GM21390 (cell line): Measurements from ENCODE around the gene ENOX2.

Source experiments
- ATAC-seq: cut with Tn5 transposase; IDR thresholded peaks from one replicate; pipeline ENCODE4 v1.9.1; 2021; ENCODE audit not compliant: unreplicated experiment

The ENOX2 gene

DNA sequence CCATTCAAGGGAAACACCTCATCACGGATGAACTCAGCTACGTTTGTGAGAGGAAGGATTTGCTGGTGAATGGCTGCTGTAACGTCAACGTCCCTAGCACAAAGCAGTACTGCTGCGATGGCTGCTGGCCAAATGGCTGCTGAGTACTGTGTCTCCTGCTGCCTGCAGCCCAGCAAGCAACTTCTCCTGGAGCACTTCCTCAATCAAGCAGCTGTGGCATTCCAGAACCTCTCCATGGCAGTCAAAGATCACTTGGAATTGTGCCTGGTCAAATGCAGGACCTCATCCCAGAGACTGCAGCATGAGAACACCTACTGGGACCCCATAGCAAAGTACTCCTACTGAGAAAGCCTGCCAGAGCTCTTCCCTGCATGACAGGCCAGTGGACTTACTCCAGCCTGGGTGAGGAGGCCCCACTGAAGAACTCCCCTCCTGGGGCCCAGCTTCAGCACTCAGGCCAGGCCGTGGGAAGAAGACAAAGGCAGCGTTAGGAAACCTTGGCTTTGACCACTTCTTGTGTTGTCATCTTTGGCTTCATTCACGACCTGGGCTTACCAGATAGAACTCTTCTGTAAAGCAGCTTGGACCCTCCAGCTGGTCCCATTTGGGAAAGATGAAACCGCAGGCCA, 256.9 kb downstream of the ENOX2 start:
- no peak for ATAC-seq

DNA sequence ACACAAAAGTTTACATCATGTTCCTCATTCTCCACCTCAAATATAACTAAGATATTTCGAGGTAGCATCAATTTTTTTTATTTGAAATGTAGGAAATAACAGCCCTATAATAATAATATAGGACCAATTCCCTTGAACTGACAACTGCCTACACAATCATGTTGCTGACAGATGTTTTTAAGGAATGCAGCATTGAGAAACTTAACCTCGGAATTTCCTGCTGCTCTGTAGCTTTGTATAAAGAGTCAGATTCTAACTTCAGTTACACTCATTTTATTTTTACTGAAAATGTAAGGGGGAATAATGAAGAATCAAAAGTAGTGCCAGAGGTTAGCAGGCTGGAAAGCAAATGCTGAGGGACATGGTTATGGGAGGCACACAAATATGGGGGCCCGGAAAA, 265.4 kb downstream of the ENOX2 start:
- ATAC-seq = no peak

DNA sequence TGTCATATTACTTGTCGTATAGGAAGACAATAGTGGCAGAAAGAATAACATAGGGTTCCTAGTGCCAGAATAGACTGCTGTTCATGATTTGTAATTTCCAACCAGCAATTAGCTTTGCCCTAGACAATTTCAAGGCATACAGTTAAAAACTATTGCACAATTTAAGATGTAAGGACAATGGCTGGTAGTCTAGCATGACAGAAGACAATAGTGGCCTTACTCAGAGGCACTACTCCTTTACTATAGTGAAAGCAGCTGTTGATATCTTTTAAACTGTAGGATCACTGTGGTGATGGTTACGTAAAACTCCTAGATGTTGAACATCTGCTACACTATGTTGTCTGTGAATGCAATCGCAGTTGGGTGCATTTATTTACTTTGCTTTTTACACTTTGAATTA, 266.7 kb downstream of the ENOX2 start:
- ATAC-seq = no peak

DNA sequence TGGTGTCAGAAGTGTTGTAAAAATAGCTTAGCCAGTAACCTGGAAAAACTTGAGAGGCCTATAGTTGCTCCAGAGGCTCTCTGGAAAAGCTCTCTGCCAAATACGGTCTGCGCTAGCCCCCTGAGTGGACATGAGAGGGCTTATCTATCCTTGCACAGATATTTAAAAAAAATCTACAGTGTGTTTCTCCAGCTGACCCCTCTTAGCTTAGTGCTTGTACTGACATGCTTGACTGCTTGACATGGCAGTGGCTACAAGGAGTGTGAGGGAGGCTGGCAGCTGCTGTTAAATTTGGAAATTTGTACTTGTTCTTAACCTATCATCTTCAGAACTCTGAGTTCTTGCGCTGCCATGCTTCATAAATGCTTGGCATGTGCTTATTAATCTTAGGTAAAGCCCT, 272.0 kb downstream of the ENOX2 start:
- ATAC-seq = no peak

DNA sequence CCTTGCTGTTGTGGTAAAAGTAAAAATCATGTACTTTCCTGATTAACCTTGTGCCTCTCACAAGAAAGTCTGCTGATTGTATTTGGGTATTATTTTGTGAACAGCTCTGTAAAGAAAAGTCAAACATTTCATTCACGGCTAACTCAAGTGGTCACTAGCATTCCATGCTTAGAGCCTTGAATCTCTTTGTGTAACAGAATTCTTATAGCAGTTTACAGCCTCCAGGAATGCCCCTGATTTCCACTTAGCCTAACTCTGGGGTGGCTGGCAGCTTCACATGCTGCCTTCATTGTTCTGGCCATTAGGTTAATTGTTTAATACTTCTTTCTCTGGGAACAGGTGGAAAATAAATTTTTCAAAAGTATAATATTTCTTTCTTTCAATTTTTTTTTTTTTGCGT, 274.5 kb downstream of the ENOX2 start:
- no peak for ATAC-seq

DNA sequence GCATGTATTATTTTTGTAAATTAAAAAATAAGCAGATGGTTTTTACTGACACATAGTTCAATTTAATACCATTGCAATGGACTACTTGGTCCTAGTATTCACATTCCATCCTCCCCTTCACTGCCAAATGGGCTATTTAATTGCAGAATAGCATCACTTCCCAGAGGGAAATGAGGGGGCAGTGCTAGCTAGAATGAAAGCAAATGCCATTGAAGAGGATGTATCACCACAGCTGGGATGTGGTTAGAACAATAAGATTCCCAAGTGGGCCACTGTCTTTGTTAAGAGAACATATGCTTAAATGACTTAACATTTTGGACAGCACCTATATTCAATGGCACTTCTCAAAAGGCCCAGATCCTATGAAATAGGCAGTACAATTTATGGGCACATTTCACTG, 276.5 kb downstream of the ENOX2 start:
- ATAC-seq = no peak

DNA sequence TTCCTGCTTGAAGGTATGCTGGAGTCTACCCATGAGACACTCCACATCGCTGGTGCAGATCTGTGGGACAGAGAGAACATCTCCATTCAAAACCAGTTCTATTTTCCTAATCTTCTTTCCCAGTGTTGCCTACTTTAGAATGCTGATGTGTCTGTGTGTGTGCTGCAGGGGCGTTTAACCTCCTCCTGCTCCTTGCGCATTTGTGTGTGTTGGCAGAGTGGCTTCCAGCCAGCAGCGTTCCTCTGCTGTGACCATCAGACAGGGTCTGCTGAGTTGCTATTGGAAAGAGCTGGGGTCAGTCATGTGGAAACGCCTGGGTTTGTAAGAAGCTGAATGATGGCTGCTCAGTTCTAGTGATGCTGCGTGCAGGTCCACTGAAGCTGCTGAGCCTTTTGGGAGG, 277.6 kb downstream of the ENOX2 start:
- no peak for ATAC-seq

DNA sequence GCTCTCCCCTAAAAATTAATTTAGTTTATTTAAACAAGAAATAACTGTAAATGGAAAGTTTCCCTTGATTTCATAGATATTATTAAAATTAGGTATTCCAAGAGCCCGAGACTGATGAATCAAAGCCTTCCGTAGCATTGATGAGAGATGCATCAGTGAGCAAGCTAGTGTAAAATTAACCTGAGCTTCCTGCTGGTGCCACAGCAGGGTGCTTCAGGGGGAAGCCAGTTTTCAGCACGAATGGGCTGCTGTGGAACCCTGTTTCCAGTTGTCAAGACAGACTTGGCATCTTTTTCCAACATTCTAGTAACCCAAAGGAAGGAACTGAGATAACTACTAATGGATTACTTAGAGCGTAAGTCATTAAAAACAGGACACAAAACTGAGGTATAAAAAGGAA, 279.5 kb downstream of the ENOX2 start:
- no peak for ATAC-seq

DNA sequence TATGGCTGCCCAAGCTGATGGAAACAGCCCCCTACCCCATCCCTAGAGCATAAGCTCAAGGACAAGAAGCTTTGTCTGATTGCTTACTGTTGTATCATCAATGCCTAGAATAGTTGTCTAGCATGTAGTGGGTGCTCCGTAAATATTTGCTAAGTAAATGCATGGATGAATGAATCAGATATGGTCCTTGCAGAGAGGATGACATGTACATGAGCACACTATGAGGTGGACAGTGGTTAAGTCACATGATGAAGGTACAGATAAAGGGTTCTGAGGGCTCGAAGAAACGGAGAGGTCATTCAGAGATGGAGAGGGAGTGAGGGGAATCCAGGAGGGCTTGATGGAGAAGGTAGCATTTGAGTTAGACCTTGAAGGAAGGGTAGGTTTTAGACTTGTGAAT, 287.1 kb downstream of the ENOX2 start:
- ATAC-seq = no peak

DNA sequence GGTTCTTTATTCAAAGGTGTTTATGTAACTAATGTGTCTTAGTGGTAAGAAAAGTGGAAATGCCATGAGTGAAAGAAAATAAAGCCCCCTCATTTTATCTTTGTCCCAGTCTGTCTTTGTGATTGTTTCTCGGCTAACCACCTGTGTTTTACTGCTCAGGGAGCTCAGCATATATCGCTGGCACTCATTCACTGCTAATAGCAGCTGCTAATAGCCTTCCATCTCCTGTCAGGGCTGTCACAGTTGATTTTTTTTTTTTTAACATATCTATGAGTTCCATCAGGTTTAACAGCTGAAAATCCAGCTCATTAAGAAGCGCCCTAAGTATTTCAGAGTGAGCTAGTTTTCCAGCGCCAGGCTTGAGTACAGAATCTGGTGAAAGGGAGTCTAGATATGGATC, 295.6 kb downstream of the ENOX2 start:
- ATAC-seq = no peak

DNA sequence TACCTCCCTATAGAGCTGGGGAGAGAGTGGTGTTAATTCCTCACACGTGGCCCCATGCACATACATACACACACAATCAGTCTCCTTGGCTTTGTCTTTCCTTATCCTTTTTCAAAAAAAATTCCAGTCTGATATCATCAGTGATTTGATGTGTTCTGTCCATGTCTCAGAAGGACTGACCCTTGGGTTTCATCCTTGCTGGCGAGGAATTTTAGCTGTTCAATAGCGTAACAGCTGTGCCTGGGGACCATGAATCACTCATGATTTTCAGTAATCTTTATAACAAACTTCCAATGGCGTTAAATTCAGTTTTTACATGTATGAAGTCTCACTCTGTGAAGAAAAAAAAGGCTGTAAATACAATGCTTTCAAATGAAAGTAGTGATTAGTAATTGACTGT, 296.6 kb downstream of the ENOX2 start:
- ATAC-seq = no peak

DNA sequence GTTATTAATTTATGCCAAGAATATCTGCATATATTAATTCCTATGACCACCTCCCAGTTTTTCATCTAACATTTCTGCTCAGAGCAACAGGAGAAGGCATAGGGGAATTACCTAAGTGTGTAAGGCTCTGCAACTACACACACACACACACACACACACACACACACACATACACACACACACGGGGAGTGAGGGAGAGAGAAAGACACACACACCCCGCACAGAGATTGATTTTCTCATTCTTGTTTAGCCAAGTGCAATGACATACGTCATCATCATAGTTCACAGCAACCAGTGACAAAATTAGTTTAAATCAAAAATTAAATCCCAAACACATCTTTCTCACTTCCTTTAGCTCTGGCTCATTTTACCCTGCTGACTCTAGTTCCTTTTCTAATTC, 298.1 kb downstream of the ENOX2 start:
- ATAC-seq = no peak

DNA sequence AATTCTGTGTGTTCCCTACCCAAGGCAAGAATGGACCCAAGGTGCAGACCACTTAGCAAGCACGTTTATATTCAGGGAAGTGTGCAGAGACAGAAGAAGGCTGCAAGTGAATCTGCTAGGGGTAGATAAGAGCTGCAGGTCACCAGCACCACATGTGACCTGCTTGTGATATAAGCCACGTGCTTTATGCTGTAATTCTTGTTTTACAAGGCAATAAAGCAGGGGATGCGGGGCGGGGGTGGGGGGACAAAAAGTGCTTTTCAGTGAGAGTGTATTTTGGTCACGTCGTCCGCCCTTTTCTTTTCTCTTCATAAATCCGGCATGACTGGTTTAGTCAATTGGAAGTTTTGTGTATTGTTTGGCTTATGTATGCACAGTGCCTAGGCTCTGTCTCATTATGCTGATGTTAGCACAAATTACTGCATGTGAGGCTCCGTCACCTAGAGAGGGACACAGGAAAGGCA, 308.5 kb downstream of the ENOX2 start:
- no peak for ATAC-seq

DNA sequence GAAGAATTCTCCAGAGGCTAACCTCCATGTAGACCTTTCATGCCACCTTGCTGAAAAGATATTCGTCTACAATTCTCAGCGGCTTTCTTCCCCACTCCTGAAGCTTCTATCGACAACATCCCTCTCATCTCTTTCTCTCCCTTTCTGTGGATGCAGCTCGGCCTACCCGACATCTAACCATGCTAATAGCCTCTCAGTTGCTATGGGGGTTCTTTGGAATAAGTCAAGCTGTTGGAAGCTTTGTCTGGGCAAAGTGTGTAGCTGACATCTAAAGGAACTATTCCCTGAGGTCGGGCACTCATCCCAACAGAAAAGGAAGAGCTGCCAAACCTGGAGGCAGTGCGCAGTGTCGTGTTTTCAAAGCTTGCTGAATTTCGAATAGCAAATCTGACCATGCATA, 309.1 kb downstream of the ENOX2 start:
- no peak for ATAC-seq

DNA sequence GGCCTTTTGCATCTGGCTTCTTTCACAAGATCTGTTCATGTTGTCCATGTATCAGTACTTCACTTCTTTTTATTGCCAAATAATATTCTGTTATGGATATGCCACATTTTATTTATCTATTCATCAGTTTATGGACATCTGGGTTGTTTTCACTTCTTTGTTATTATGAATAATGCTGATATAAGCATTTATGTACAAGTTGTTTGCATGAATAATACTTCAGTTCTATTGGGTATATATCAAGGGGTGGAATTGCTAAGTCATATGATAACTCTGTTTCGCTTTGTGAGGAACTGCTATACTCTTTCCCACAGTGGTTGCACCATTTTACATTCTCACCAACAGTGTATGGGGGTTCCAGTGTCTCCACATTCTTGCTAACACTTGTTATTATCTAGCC, 310.8 kb downstream of the ENOX2 start:
- ATAC-seq = no peak

DNA sequence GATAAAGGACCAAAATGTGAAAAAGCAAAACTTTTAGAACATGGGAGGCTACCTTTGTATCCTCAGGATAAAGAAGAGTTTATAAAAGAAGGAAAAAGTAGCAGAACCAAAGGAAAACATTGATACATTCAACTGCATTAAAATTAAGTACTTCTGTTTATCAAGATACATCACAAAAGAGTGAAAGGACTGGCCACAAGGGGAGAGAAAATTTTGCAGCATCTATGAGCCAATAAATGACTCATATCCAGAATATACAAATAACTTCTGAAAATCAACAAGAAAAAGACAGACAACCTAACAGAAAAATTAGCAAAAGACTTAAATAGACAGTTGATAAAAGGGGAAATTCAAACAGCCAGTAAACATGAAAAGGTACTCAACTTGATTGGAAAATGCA, 324.1 kb downstream of the ENOX2 start:
- ATAC-seq = no peak

DNA sequence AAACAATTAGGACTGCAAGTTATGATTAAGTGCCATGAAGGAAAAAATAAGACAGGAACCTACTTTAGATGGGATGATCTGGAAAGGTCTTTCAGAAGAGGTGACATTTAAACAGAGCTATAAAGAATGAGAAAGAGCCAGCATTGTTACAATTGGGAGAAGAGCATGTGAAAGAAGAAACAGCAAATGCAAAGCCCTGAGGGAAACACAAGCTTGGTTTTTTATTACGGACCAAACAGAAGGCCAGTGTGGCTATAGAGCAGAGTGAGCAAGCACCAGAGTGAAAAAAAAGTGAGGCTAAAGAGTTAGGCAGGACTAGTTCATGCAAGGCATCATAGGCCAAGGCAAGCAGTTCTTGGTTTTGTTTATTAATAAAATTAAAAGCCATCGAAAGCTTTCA, 325.6 kb downstream of the ENOX2 start:
- ATAC-seq = no peak

DNA sequence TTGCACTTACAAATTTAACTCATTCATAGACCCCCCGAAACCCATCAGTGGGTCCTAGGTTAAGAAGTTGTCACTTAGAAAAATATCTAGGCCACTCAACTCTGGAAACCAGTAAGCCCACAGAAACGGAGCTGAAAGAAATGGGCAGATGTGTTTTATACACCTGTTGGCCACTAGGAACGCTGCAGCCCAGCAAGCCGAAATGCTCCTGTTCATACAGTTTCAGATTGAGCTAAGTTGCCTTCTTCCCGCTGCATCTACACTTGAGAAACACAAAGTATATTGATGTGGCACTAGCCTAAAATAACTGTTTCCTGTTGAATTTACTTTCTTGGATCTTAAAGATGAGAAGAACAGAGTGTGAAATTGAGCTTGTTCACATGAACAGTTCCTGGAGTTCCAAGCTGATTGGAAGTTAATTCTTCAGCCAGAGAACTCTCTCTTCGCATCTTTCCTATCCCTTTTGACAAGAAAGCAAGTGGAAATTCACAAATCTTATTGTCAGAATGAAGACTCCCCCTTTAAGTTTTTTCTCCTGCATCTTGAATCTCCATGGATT, 327.1 kb downstream of the ENOX2 start:
- ATAC-seq = peak; percentile 64
